OCI-M2 (cell line): ENCODE results near the gene RIN3.
"Not testable (repeated sequence)": the region's sequence is repeated elsewhere in the genome, so short reads cannot be mapped to it uniquely, and the experiment has no call there.

Source experiments
- DNase-seq: peaks from one replicate; lab custom pipeline; 2025; ENCODE audit not compliant: unreplicated experiment; lab: John Stamatoyannopoulos, UW

RIN3 gene

GRCh38 chr14:92659765-92660561, 146.4 kb downstream of the RIN3 start:
- DNase-seq, result no peak

- DNase-seq, result no peak
Observed at GRCh38 chr14:92660571-92660970, 147.0 kb downstream of the RIN3 start.

DNA sequence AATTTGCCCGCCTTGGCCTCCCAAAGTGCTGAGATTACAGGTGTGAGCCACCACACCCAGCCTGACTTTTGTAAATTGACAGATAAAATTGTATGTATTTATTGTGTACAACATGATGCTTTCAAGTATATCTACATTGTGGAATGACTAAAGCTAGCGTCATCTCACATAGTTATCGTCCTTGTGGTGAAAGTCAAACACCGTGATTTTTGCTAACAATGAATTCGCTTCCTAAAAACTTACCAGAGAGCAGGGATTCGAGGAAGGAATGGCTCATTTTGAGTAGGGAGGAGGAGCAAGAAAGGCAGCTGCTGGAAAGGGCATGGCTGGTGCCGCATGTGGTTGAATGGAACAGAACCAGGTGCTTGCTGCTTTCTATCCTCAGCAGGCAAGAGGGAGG, 149.5 kb downstream of the RIN3 start:
- DNase-seq, result no peak

DNA sequence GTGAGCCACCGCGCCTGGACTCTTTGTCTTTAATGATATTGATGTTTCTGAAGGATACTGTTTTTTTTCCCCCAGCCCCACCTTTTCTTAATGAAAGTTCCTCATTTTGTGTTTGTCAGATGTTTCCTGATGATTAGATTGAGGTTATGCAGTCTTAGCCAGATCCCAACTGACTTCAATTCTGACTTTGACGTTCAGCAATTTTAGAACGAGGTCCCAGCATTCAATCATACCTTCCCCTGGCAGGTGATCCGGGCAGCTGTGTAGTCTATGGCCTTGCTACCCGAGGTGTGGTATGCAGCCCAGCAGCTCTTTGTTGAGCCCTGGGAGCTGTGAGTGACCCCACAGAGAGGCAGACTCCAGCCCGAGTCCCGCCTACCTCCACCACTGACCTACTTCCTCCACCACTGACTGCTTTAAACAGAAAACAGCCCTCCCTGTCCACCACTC, 152.1 kb downstream of the RIN3 start:
- DNase-seq, result peak; percentile 66

GRCh38 chr14:92666251-92666650, 152.7 kb downstream of the RIN3 start:
- DNase-seq, result no peak

GRCh38 chr14:92668276-92668973, 154.8 kb downstream of the RIN3 start:
- DNase-seq, result no peak

GRCh38 chr14:92670160-92670559, 156.6 kb downstream of the RIN3 start:
- no peak for DNase-seq

- no peak for DNase-seq
Observed at GRCh38 chr14:92670643-92671366, 157.2 kb downstream of the RIN3 start.

DNA sequence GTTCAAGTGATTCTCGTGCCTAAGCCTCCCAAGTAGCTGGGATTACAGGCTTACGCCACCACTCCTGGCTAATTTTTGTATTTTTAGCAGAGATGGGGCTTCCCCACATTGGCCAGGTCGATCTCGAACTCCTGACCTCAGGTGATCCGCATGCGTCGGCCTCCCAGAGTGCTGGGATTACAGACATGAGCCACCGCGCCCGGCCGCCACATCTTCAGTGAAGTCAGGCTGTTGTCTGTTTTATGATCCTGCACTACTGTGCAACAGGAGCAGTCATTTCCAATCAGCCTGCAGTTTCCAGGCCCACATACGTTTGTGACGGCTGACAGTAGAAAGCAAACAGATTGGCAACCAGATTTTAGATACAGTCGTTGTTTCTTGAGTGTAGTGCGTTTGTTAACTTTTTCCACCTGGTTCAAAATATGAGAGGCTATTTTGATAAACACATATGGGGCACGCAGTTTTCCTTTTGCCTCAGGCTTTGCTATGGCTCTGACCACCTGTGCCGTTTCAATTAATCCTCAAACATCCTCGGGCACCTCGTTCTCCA, 160.1 kb downstream of the RIN3 start:
- DNase-seq, result no peak

DNA sequence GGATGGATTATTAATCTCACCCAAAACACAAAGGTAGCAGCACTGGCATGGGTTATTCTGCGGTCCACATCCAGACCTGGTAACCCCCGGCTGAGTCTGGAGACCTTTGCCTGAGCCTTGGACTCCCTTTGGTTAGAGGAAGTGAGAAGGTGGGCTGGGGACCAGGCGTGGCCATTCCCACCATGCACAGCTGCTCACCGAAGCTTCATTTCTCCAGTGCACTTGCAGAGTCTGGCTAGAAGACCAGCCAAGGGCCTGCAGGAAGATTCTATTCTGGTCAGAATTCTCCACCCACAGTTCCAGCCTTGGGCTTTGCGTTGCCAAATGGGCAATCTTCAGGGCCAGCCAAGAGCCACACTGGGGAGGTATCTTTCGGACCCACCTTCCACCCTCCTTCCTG, 161.8 kb downstream of the RIN3 start:
- no peak for DNase-seq

DNA sequence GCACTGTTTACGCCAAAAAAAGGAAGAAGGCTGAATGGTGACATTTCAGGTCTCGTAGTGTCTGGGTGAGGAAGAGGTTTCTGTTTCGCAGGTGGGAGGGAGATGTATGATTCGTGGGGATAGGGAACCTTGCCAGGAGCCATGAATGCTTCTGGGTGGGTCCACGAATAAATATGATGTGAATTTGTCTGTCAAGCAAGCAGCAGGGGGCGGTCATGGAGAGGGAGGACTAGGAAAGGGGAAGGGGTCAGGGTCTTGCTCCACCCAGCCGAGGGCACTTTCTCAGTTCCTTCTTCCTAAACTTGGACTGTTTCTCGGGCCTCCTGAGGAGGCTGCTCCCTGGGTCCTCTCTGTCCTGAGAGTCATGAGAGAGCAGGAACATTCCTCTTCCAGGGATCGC, 162.4 kb downstream of the RIN3 start:
- no peak for DNase-seq

DNA sequence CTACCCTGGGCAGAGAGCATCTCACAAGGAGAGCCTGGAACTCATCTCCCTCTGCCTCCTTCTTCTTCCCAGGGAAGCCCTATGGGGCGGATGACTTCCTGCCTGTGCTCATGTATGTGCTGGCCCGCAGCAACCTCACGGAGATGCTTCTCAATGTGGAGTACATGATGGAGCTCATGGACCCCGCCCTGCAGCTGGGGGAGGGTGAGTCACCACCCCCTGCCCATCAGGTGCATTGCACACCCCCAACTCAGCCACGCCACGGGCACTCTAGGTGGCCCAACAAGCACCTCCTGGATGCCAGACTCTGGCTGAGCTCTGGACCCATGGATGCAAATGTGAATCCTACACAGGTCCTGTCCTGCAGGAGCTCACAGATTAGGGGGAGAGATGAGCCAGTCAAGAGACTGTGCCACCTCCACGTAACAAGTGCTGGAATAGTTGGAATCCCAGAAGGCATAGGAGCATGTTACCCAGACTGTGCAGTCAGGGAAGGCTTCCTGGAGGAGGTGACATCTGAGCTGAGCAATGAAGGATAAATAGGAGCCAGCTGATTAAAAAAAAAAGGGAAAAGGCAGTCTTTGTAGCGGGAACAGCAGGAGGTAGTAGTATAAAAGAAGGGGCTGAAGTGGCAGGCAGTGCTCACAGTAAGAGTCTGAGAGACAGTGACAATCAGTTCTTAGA, 163.0 kb downstream of the RIN3 start:
- DNase-seq, result no peak

DNA sequence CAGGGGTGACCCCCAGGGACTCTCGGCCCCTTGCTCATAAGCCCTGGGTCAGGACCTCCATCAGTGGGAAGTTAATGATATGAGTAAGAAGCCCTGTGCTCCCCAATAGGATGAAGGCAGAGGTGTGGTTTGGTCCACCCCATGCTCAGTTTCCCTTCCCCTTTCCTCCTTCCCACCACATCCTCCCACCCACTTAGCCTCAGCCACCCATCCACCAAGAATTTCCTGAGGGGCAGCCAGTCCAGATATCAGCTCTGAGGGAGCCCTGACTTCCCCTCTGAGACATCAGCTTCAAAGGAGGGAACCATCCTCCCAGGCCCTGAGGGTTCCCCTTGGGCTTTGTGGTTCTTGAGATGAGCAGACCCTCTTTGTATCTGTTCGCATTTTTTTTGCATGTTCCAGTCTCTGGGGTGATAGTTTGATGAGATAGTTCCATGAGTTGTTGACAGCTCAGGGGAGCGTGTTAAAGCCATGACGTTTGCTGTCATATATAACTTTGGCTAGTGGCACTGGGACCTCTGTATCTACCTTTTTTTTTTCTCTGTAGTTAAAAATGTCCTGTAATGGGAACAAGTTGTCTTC, 163.6 kb downstream of the RIN3 start:
- DNase-seq, result no peak

GRCh38 chr14:92677955-92678354, 164.4 kb downstream of the RIN3 start:
- no peak for DNase-seq

GRCh38 chr14:92678766-92679165, 165.2 kb downstream of the RIN3 start:
- DNase-seq, result no peak

- DNase-seq, result no peak
Observed at GRCh38 chr14:92679246-92679645, 165.7 kb downstream of the RIN3 start.

GRCh38 chr14:92680330-92680729, 166.7 kb downstream of the RIN3 start:
- not testable (repeated sequence) for DNase-seq

- DNase-seq, result no peak
Observed at GRCh38 chr14:92680781-92681650, 167.4 kb downstream of the RIN3 start.

DNA sequence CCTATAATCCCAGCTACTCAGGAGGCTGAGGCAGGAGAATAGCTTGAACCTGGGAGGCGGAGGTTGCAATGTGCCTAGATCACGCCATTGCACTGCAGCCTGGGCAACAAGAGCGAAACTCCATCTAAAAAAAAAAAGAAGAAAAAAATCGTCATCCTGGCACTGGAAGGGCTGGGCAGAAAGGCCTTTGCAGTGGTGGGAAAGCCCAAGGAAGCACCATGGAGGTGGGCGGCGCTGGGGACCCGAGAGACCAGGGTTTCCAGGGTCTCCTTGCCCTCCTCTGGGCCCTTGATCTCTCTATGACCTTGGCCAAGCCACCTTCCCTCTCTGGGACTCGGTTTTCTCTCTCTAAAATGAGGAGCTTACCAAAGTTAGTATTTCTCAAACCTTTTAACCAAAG, 169.5 kb downstream of the RIN3 start:
- no peak for DNase-seq
